Hepatocyte (in vitro differentiated cells): Measurements from ENCODE around the gene HOXD9. TPM values are rescaled to one million over a fixed set of nuclear protein-coding genes. Genes with fewer than 3 reads are reported as not detected.

Experiments
- DNase-seq: peaks from one replicate; pipeline ENCODE4 v3.0.0-alpha.2; 2016; ENCODE audit warnings: low spot score
- H2AFZ ChIP-seq: fragments of 200-600 bp; sonication (generic); 2 replicates; pipeline ENCODE4 v1.6.0; 2016; ENCODE audit warnings: antibody characterized with exemption, mild to moderate bottlenecking
- H3K27ac ChIP-seq: fragments of 200-600 bp; sonication (generic); 2 replicates; pipeline ENCODE4 v1.5.1; 2016; ENCODE audit warnings: mild to moderate bottlenecking
- H3K27me3 ChIP-seq: fragments of 200-600 bp; sonication (generic); 2 replicates; pipeline ENCODE4 v1.6.1; 2016
- H3K36me3 ChIP-seq: fragments of 200-600 bp; sonication (generic); replicated peaks from 2 replicates; pipeline ENCODE4 v1.5.1; 2016; ENCODE audit warnings: low read depth; ENCODE audit not compliant: insufficient read depth
- H3K4me1 ChIP-seq: fragments of 200-600 bp; sonication (generic); 2 replicates; pipeline ENCODE4 v1.5.1; 2016; ENCODE audit warnings: mild to moderate bottlenecking, moderate library complexity; ENCODE audit not compliant: insufficient read depth
- H3K4me2 ChIP-seq: fragments of 200-600 bp; sonication (generic); 2 replicates; pipeline ENCODE4 v1.6.0; 2016
- H3K4me3 ChIP-seq: fragments of 200-600 bp; sonication (generic); 2 replicates; pipeline ENCODE4 v1.5.1; 2016; ENCODE audit warnings: mild to moderate bottlenecking
- H3K79me2 ChIP-seq: fragments of 200-600 bp; sonication (generic); 2 replicates; pipeline ENCODE4 v1.6.0; 2017; ENCODE audit warnings: mild to moderate bottlenecking
- H3K9me2 ChIP-seq: fragments of 200-600 bp; sonication (generic); replicated peaks from 2 replicates; pipeline ENCODE4 v1.6.0; 2017; ENCODE audit warnings: mild to moderate bottlenecking; ENCODE audit not compliant: insufficient read depth
- H3K9me3 ChIP-seq: fragments of 200-600 bp; sonication (generic); 2 replicates; pipeline ENCODE4 v1.5.1; 2016; ENCODE audit warnings: low read depth, mild to moderate bottlenecking
- H4K20me1 ChIP-seq: fragments of 200-600 bp; sonication (generic); 2 replicates; pipeline ENCODE4 v1.6.0; 2016; ENCODE audit warnings: mild to moderate bottlenecking; ENCODE audit not compliant: insufficient read depth, poor library complexity, severe bottlenecking
- CTCF ChIP-seq: fragments of 200-600 bp; sonication (generic); IDR thresholded peaks from 2 replicates; pipeline ENCODE4 v1.5.1; 2016; ENCODE audit warnings: antibody characterized with exemption, mild to moderate bottlenecking; ENCODE audit not compliant: poor library complexity
- EZH2 ChIP-seq: fragments of 200-600 bp; sonication (generic); IDR thresholded peaks from 2 replicates; pipeline ENCODE4 v1.6.1; 2016; ENCODE audit warnings: antibody characterized with exemption, mild to moderate bottlenecking, borderline replicate concordance
- EZH2phosphoT487 ChIP-seq: fragments of 200-600 bp; sonication (generic); IDR thresholded peaks from one replicate; pipeline ENCODE4 v1.6.1; 2018; ENCODE audit warnings: antibody characterized with exemption, mild to moderate bottlenecking, low read depth, moderate library complexity; ENCODE audit not compliant: unreplicated experiment, severe bottlenecking
- WGBS: methylation state at CpG from one replicate; pipeline ENCODE4 v1.1.6; 2016; ENCODE audit warnings: low lambda C conversion rate; ENCODE audit errors: missing lambda C conversion rate; 5-methylcytosine and 5-hydroxymethylcytosine counted together
- polyA plus RNA-seq: library from polyadenylated mRNA; unstranded; fragments of >200 nt; fragmentation: Nextera tagmentation; extraction: Ambion mirVana; gene quantifications from 2 replicates; pipeline ENCODE4 v1.2.1, GENCODE V29; 2016
- total RNA-seq: library from RNA; depleted of rRNA; stranded (reverse); fragments of >200 nt; gene quantifications from 2 replicates; pipeline ENCODE4 v1.2.3, GENCODE V29; 2014

Gene HOXD9
- total and polyA plus RNA-seq, 2 experiments from 2014 or later = 2.9 to 4.7 TPM

GRCh38 chr2:176114120-176114929 lies 8.2 kb upstream of the HOXD9 start:
- H3K36me3 ChIP-seq = no peaks in the 10 kb centered on the region
- no peak for DNase-seq
- peaks cover 99% of the 10 kb centered on the region for H3K27me3 ChIP-seq
- no peaks in the 10 kb centered on the region for H3K4me1 ChIP-seq
- no peak overlapping the region for H3K4me3 ChIP-seq
- H4K20me1 ChIP-seq = peaks cover 71% of the 10 kb centered on the region
- peak overlapping the region; percentile 73 for H3K4me2 ChIP-seq
- peaks cover 3% of the 10 kb centered on the region for H3K9me3 ChIP-seq
- peaks cover 66% of the 10 kb centered on the region for H3K79me2 ChIP-seq
- H2AFZ ChIP-seq = no peak overlapping the region
- no peaks in the 10 kb centered on the region for H3K9me2 ChIP-seq
- no peak overlapping the region for H3K27ac ChIP-seq
- 36% methylated on average over 26 of the region's 26 CpGs for WGBS
- no peak for TF ChIP-seq EZH2
- no peak for TF ChIP-seq CTCF
- TF ChIP-seq EZH2phosphoT487 = no peak

- Histone ChIP-seq H3K27me3 (peaks cover 99% of the 10 kb centered on the region), H3K9me3 (peaks cover 3% of the 10 kb centered on the region), H3K9me2 (no peaks in the 10 kb centered on the region), H2AFZ (no peak overlapping the region), H3K36me3 (no peaks in the 10 kb centered on the region), H3K4me1 (no peaks in the 10 kb centered on the region), H4K20me1 (peaks cover 67% of the 10 kb centered on the region), H3K4me3 (no peak overlapping the region), H3K27ac (no peak overlapping the region), H3K4me2 (peak overlapping the region; percentile 73), H3K79me2 (peaks cover 59% of the 10 kb centered on the region)
- TF ChIP-seq CTCF = no peak
- peak; percentile 79 for TF ChIP-seq EZH2phosphoT487
- peak; percentile 51 for TF ChIP-seq EZH2
- DNase-seq = no peak
- WGBS = 59% methylated on average over 16 of the region's 16 CpGs
Observed at GRCh38 chr2:176114930-176115625, 7.4 kb upstream of the HOXD9 start.

- H3K9me3 ChIP-seq = peaks cover 3% of the 10 kb centered on the region
- WGBS = 27% methylated on average over 64 of the region's 66 CpGs
- peaks cover 78% of the 10 kb centered on the region for H4K20me1 ChIP-seq
- no peak within 1 kb of the TSS for H2AFZ ChIP-seq
- no peaks in the 10 kb centered on the region for H3K9me2 ChIP-seq
- no peak within 1 kb of the TSS for H3K4me3 ChIP-seq
- TF ChIP-seq EZH2 (peak; percentile 22), EZH2phosphoT487 (no peak)
- H3K27me3 ChIP-seq = peaks cover 99% of the 10 kb centered on the region
- no peaks in the 10 kb centered on the region for H3K4me1 ChIP-seq
- peak within 1 kb of the TSS; percentile 60 for H3K4me2 ChIP-seq
- H3K36me3 ChIP-seq = no peaks in the 10 kb centered on the region
- peaks cover 55% of the 10 kb centered on the region for H3K79me2 ChIP-seq
- H3K27ac ChIP-seq = no peak within 1 kb of the TSS
- DNase-seq = no peak
Observed at GRCh38 chr2:176115883-176116813, 6.4 kb upstream of the HOXD9 start, which contains the start of gene HOXD10. Gene HOXD10, plus strand, starts transcription at chr2:176116778. Its CDS starts 56 bp downstream, at chr2:176116834.
